HG03558 (cell line): Measurements from ENCODE around the gene NDRG4.

Experiments used
- ATAC-seq: cut with Tn5 transposase; IDR thresholded peaks from one replicate; pipeline ENCODE4 v1.9.1; 2021; ENCODE audit warnings: moderate number of reproducible peaks; ENCODE audit not compliant: unreplicated experiment; ENCODE audit errors: extremely low read depth

Gene NDRG4

DNA sequence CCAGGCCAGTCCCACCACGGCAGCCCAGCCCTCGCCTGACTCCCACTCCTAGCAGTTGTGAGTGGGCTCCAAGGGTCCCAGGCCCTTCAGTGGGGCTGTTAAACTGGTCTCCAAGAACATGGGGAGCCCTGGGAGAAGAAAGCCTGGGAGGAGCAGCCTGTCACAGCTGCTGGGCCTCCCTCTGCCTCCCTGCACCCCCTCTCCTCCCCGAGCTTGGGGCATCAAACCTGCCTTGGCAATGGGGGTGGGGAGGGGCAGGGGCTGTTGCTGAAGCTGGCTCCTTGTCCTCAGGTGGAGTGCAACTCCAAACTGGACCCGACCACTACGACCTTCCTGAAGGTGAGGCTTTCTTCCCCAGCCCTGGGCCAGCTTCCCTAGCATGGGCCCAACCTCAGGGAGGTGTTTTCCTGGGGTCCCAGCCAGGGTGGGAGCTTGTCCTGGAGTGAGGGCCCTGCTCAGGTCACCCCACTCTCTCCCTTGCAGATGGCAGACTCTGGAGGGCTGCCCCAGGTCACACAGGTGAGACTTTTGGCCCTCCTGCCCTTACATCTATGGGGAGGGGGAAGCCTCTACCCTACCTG, 8.8 kb downstream of the NDRG4 start:
- ATAC-seq = no peak

- ATAC-seq = no peak
Observed at GRCh38 chr16:58509256-58510096, 9.5 kb downstream of the NDRG4 start.

GRCh38 chr16:58510097-58510775, 10.3 kb downstream of the NDRG4 start:
- ATAC-seq = no peak

DNA sequence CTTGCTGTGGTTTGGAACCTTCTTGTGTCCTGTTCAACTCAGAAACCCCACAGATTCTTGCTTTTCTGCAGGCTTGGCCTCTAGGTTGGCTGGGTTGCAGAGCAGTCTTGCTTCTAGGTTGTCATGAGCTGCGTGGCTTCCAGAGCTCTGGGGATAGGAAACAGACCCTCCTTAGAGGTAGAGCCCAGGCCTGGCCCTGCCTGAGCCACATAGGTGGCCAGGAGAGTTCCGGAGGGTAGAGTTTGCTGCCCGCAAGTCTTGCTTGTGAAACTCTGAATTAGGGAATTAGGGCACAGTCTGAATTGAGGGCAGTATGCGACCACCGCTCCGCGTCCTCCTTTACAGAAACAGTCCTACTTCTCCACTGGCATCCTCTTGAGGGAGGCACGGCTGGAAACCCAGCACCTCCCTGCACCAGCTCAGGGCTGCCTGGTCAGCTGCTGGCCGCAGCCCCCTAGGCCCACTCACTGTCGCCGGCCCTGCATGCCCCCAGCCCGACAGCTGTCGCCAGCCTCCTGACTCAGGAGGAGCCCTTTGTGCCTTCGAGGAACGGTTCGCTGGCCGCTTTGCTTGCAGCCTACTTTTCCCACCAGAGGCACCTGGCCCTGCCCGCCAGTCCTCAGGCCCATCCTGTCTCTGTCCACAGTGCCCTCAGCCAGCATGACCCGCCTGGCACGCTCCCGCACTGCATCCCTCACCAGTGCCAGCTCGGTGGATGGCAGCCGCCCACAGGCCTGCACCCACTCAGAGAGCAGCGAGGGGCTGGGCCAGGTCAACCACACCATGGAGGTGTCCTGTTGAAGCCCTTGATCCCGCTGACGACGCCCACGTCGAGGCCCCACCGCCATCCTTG, 11.1 kb downstream of the NDRG4 start:
- ATAC-seq = no peak

DNA sequence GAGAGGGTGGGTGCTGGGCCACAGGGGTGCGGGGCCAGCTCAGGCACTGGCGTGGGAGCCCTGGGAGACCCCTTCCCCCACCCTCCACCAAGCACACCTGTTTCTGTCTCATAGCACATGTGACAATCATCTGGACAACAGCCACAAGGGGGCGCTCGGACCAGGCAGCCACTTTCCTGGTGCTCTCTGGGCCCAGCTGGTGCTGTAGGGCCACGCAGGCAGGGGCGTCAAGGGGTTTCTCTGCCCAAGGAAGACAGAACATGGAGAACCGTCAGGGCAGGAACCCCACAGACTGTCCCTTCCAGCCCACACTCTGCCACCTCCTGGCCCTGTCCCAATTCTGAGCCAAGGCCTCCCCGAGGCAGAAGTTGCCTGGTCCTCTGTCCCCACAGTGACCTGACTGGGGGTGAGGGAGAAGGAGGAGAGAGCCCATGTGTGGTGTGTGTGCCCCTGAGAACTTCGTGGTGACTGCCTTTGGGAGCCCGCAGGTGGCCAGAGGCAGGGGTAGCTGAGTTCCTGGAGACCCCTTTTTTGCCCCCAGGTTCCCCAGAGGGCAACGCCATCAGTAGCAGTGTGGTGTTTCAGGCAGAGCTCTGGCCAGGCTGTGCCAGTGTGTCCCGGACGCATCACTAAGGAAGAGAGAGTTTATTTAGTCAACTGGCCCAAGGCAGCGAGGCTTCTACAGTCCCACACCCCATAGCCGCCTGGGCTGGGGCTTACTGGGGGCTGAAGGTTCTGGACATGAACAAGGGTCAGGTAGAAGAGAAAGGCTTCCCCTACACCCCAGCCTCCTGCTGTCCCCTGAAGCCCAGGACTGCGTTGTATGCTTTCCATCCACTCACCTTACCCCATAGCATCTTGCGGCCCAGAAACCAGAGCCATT, 12.2 kb downstream of the NDRG4 start:
- no peak for ATAC-seq

DNA sequence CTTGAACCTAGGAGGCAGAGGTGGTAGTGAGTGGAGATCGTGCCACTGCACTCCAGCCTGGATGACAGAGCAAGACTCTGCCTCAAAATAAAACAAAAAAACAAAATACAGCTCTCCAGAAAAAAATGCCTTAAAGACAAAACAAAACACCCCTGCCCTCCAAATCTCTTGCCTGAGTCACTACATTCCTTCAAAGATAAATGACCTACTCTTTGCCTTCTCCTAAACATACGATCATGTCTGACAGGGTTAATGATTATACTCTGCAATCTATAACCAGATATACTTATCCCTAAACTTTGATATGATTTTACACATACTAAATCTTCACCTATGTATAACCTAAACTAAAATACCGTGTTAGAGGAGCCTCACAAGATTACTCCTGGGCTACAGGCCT, 13.9 kb downstream of the NDRG4 start:
- no peak for ATAC-seq

GRCh38 chr16:58515125-58515870, 15.4 kb downstream of the NDRG4 start, which contains the start of gene SETD6:
Gene SETD6 (plus strand): TSS chr16:58515517. CDS start chr16:58515538, 21 bp downstream.
- peak; percentile 45 for ATAC-seq

DNA sequence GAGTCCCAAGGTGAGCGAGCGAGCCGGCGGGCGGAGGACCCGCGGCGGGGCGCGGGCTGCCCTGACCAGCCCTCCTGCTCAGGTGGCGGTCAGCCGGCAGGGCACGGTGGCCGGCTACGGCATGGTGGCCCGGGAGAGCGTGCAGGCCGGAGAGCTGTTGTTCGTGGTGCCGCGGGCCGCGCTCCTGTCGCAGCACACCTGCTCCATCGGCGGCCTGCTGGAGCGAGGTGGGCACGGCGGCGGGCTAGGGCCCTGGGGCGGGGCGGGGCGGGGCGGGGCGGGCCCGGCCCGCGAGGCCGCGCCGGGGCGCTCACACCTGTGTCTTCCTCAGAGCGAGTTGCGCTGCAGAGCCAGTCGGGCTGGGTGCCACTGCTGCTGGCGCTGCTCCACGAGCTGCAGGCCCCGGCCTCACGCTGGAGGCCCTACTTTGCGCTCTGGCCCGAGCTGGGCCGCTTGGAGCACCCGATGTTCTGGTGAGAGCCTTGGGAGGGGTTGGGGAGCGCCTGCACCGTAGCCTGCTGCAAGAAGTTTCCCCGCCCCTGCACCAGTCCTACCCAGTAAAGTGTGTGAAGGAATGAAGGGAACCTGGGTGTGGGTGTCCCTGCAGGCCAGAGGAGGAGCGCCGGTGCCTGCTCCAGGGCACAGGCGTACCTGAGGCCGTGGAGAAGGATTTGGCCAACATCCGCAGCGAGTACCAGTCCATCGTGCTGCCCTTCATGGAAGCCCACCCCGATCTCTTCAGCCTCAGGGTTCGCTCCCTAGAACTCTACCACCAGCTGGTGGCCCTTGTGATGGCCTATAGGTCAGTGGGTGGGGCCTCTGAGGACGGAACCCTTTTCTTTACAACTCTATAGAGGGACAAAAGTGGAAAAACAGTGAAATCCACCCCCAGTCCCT, 16.2 kb downstream of the NDRG4 start:
- no peak for ATAC-seq

- ATAC-seq = no peak
Observed at GRCh38 chr16:58516768-58517107, 16.8 kb downstream of the NDRG4 start.

DNA sequence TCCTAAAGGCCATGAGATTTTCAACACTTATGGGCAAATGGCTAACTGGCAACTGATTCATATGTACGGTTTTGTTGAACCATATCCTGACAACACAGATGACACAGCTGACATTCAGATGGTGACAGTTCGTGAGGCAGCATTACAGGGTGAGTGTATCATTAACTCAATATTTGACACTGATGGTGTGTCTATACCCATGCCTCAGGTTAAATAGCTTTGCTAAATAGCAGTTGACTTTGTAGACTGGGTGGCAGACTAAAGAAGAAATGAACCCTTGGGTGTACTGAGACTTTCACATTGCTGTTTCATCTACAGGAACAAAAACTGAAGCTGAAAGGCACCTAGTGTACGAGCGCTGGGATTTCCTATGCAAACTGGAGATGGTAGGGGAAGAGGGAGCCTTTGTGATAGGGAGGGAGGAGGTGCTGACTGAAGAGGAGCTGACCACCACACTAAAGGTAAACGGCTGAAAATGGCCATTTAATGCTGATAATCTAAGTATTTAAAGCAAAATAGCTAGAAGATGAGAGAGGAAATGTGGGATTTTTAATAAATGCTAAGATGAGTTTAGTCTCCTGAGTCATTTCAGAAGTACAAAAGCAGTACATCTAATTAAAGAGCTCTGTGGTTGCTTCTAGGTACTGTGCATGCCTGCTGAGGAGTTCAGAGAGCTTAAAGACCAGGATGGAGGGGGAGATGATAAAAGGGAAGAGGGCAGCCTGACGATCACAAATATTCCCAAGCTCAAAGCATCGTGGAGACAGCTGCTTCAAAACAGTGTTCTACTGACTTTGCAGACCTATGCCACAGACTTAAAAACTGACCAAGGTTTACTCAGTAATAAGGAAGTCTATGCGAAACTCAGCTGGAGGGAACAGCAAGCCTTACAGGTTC, 18.4 kb downstream of the NDRG4 start:
- ATAC-seq = no peak

DNA sequence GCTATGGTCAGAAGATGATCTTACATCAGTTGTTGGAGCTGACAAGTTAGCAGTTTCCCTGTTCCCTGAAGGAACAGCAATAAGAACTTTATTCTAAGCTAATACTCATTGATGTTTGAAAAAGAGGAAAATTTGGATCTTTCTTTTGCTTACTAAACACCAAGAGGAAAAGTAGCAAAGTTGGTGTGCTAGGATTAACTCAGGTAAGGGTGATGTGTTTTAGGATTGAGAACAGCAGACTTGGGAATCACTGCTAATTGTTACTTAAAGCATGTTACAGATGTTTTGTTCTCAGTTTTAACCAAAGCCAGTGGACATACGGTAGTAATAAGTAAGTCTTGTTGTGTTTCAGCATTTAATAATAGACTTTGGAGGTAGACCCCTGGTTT, 19.0 kb downstream of the NDRG4 start:
- ATAC-seq = no peak

DNA sequence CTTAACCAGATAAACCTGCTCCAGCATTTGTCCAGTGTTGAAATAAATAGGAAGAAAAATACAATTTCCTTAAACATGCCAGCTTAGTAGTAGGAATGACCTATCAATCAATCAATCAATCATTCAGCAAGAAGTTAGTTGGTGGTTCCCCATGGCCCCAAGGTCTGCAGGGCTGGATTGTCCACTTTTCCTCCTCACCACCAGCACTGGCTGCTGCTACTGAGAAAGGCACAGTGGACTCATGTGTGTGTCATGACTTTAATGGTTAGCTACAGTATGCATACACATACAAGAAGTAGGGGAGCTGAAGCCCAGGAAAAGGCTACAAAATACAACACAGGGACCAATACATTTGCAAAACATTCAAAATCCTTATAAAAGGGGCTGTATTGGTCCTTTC, 19.8 kb downstream of the NDRG4 start:
- ATAC-seq = no peak

DNA sequence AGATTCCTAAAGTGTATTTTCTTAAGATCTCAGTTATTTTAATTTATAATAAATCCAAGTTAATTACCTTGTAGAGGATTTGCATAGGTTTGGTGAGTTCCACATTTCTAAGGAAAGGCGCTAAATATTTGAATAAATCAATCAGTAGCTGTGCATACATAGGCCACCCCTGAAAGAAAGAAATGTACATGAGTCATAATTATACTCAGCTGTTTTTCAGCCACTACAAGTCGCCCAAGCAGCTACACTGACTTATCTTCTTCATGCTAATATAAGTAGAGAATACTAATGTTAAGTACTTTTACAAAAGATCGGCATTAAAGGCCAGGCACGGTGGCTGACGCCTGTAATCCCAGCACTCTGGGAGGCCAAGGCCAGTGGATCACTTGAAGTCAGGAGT, 30.2 kb downstream of the NDRG4 start:
- ATAC-seq = no peak

DNA sequence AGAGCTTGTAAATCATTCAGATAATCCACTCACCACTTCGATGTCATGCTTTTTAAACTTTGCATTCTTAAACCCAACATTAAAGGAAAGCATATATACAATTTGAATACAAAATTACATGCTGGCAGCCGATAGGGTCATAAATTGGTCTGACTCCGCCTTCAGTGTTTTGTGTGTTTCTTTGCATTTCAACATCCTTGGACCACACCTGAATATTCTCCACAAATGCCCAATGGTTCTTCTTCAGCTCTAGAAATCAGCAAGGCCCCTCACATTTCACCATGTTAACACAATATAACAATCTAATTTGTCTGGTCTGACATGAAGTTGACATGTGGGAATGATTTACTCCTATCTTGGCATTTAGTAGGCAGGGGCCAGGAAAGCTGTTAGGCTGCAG, 32.5 kb downstream of the NDRG4 start:
- no peak for ATAC-seq

GRCh38 chr16:58533751-58534470, 34.0 kb downstream of the NDRG4 start:
- no peak for ATAC-seq

- ATAC-seq = no peak
Observed at GRCh38 chr16:58535100-58535499, 35.2 kb downstream of the NDRG4 start.
